Activated T-helper 1 cell treated with Interleukin-2 at 50 U/mL for 16 hours (primary cell): Measurements from ENCODE around the gene ZBTB42.

Source experiments
- DNase-seq: peaks from one replicate; pipeline ENCODE4 v3.0.0-alpha.2; 2020; ENCODE audit warnings: low read depth

Gene ZBTB42

DNA sequence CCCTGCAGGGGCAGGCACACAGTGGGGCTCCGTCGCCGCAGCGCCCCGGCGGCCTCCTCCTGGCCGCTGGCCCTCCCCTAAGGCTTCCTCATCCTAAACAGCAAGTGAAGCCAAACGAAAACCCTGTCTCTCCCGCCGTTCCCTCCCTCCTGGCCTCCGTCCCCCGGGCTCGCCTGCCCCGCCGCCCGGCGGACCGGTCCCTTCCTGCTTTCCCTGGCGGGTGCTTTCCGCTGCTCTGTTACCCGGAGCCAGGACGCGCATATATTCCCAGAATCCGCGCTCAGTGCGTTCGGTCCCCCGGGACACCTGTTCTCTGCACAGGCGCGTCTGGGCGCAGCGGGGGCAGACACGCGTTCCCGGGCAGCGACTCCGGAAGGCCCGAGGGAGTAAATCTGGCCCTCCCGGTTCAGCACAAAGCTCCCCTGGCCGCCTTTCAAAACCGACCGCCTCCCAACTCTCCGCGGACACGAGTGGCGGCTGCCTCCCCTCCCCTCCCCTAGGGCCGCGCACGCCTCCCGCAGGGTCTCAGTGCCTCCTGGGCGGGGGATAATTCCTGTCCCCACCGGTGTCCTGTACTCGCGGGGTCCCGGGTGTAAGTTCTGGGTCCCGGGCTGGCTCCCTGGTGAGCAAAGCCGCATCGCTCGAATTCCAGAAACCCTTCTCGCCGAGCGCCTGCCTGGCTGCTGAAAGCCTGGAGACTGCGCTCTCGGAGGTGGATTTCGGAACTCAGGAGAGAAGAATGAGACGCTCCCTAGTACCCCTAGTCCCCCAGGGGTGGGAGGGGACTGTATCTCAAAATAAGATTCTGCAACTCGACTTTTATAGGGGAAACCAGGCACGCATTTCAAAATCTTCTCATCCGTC, 42.8 kb downstream of the ZBTB42 start:
- DNase-seq, result no peak

DNA sequence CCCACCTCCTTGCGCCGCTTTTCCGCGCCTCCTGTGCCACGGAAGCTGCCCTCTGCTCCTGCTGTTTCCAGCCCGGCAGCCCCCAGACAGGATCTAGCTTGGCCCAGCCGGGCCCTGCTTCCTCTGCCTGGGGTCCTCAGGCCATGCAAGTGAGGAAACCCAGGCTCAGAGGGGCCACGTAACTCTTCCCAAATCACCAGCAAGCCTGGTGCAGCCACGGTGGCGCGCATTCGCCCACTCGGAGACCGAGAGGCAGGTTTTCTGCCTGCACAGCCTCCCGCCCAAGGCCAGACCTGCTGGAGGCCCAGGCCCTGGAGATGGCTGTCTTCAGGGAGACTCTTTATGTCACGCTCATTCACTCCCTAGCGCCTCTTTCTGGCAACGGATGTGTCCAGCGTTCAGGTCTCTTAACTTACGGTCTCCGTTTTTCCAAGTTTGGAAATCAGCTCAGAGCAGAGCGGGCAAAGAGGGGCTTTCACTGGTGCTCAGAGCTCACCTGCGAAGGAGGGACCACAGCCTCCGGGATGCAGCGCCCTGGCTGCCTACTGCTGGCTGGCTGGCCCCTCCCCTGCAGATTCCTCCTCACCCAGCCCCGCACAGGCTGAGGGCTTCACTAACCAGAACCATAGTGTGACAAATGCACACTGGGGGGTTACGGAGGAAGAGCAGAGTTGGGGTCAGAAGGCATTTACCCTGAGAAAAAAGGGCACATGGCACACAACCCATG, 43.6 kb downstream of the ZBTB42 start:
- no peak for DNase-seq

DNA sequence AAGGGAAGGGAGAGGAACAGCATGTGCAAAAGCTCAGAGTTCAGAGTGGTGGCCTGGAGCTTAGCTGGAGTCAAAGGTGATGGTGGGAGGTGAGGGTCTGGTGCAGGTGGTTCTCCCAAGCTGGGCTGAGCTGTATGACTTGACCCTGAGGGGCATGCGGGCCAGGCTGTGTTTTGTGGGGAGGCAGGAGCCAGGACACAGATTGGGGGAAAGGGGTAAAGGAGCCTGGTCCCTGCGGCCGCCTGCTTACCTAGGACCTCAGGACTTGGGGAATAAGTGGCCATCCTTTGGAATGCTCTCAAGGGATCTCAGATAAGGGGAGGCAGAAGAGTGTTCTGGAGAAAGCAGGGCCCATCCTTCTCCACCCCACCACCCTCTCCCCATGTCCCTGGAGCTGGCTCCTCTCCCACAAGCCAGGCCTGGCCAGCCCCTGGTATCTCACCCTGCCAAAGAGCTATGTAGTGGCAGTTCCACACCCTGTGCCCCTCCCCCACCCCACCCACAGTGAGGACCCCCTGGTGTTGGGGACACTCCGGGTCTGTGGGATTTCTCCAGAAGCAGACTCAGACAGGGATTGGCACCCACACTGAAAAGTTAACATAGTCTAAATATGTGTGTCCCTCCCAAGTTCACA, 44.2 kb downstream of the ZBTB42 start:
- DNase-seq, result no peak

DNA sequence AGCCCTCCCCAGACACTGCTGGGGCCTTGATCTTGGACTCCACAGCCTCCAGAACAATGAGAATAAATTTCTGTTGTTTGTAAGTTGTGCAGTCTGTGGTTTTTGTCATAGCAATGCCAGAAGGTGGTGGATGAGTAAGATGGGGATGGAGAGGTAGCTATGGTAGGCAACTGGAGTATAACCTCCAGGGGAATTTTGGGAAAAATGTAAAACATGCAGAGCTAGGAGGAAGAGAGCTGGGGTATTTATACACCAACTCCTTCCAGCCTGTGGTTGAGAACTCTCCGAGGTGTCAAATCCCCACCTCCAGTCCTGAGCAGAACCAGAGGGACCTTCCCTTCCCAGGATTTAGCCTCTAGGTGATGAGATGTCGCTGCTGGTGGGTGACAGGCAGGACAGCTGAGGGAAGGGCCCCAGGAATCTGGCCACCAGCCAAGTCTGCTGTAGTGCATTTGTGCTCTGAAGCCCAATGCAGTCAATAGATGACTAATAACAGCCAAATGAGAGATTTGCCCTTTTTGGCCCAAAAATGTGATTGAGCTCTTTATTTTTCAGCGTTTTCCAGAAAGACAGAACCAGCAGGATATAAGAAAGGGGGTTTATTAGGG, 45.0 kb downstream of the ZBTB42 start:
- DNase-seq, result no peak

DNA sequence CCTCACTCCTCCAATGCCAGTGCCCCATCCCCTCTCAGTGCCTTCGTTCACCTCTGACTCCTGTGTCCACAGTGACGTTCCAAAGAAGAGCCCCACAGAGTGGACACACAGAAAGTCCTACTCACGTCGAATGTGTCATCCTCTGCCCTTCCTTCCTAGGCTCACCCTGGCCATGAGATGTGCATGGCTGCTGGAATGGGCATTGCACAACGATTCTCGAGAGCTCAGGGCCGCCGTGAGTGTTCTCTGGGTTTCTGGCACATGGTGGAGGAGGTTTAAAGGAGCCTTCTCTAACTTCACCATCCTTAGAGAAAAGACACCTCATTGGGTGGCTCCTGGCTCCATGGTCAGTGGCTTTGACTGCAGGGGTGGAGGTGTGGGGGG, 51.4 kb downstream of the ZBTB42 start:
- DNase-seq, result no peak
